Suprapubic skin (tissue), 3 donors: ENCODE results near the gene RSAD2.

ENCODE experiments used
- CTCF ChIP-seq, 2 donors: fragments of 200-600 bp in 1 of 2; fragments of 450-650 bp in 1 of 2; sonication (generic) in 1 of 2; IDR thresholded peaks; one replicate each; pipeline ENCODE4 v1.5.1; 2016 to 2019; ENCODE audit warnings: antibody characterized with exemption in 2 of 2, mild to moderate bottlenecking in 1 of 2, moderate library complexity in 1 of 2
- EP300 ChIP-seq: sonication (generic); formaldehyde crosslinking; IDR thresholded peaks from one replicate; pipeline ENCODE4 v1.6.1; 2017; ENCODE audit warnings: antibody characterized with exemption
- POLR2A ChIP-seq, 2 donors: fragments of 450-650 bp; IDR thresholded peaks; one replicate each; pipeline ENCODE4 v1.6.1; 2017; ENCODE audit warnings: antibody characterized with exemption in 2 of 2, mild to moderate bottlenecking in 2 of 2, moderate library complexity in 2 of 2

- no peak for TF ChIP-seq POLR2A (IDR thresholded peaks at IDR 0.05)
- no peak for TF ChIP-seq CTCF (IDR thresholded peaks at IDR 0.05)
- no peak for TF ChIP-seq EP300
These were observed 3.9 kb downstream of the RSAD2 start for GRCh38 chr2:6881516-6881915.
